Adrenal gland (tissue), 12 donors: ENCODE measurements around the gene C2orf69. TPM values are rescaled to one million over a fixed set of nuclear protein-coding genes. Genes with fewer than 3 reads are reported as not detected.

Source experiments
- DNase-seq, 7 donors: peaks; one replicate each; pipeline ENCODE4 v3.0.0-alpha.2; 2019 to 2020
- H3K27ac ChIP-seq, 5 donors: fragments of 200-600 bp; sonication (generic) in 4 of 5; 1 replicate in 3 of 5; 2 replicates in 2 of 5; pipeline versions ENCODE4 v1.5.1 to v1.8.0; 2016 to 2020; ENCODE audit warnings: mild to moderate bottlenecking in 1 of 5
- H3K27me3 ChIP-seq: fragments of 200-600 bp; 2 replicates; pipeline ENCODE4 v1.8.0; 2021
- H3K36me3 ChIP-seq, 2 donors: fragments of 200-600 bp; replicated peaks in 1 of 2; 1 replicate in 1 of 2; 2 replicates in 1 of 2; pipeline versions ENCODE4 v1.5.1 to v1.8.0; 2018 to 2022
- H3K4me1 ChIP-seq, 2 donors: fragments of 200-600 bp; replicated peaks in 1 of 2; 1 replicate in 1 of 2; 2 replicates in 1 of 2; pipeline versions ENCODE4 v1.5.1 to v1.8.0; 2018 to 2021
- H3K4me3 ChIP-seq, 4 donors: fragments of 200-600 bp; sonication (generic) in 3 of 4; one replicate each; pipeline ENCODE4 v1.5.1; 2016 to 2018
- H3K9me3 ChIP-seq, 3 donors: fragments of 200-600 bp; sonication (generic) in 1 of 3; replicated peaks in 1 of 3; 1 replicate in 2 of 3; 2 replicates in 1 of 3; pipeline versions ENCODE4 v1.5.1 to v1.8.0; 2016 to 2021
- POLR2A ChIP-seq, 2 donors: fragments of 450-650 bp; IDR thresholded peaks; one replicate each; pipeline ENCODE4 v1.6.1; 2017; ENCODE audit warnings: antibody characterized with exemption in 2 of 2, mild to moderate bottlenecking in 2 of 2, moderate library complexity in 1 of 2
- WGBS, 4 donors: extraction: QIAGEN DNeasy Blood & Tissue Kit in 2 of 4; methylation state at CpG; one replicate each; pipeline versions ENCODE4 v1.1.5 to v1.1.7; 2013 to 2017; 5-methylcytosine and 5-hydroxymethylcytosine counted together
- intact Hi-C, 2 donors: fragments of 100-400 bp; cut with DNase I; formaldehyde crosslinking; loops; one replicate each; pipeline versions ENCODE4 v1.14.1 to v1.15.0; 2022 to 2023
- polyA plus RNA-seq, 3 donors: library from polyadenylated mRNA; stranded (reverse); fragments of 200-250 nt in 2 of 3; fragments of 350-450 nt in 1 of 3; fragmentation: Illumina TruSeq in 1 of 3; extraction: RNeasy Lipid Tissue Mini Kit (QIAGEN cat#74804) in 1 of 3; gene quantifications; one replicate each; pipeline ENCODE4 v1.2.3, GENCODE V29; 2013 to 2014
- total RNA-seq, 9 donors: library from RNA; depleted of rRNA in 4 of 9; stranded (reverse); fragments of >200 nt in 4 of 9; fragments of 120-200 nt in 1 of 9; fragmentation: NEBNext Ultra II Directional in 1 of 9; extraction: Animal tissue kit (Norgen Biotek cat#: 25700) in 1 of 9; gene quantifications; one replicate each; pipeline versions ENCODE4 v1.1.0 to v1.2.4, GENCODE V29; 2013 to 2023
- TF ChIP-seq, protein P1 (sequence below), 6 experiments: fragments of 450-650 bp in 4 of 6; fragments of 200-600 bp in 2 of 6; sonication (generic) in 1 of 6; IDR thresholded peaks; 1 replicate in 5 of 6; 2 replicates in 1 of 6; pipeline versions ENCODE4 v1.5.1 to v1.8.0; 2016 to 2021; ENCODE audit warnings: antibody characterized with exemption in 6 of 6, mild to moderate bottlenecking in 2 of 6, moderate library complexity in 1 of 6
- donor health status: healthy with polysubstance abuse.
- donor health status: Bipolar disorder and iron deficiency.
- donor health status: DM: yes; HTN: yes; CAD: no.
- donor health status: DM: no; HTN: no; CAD: no.
- donor health status: DM: no; HTN: no; CAD: no.
- donor health status: DM: yes; HTN: yes; CAD: no.

The C2orf69 gene
- total and polyA plus RNA-seq, 12 donors, result 7.8 to 26.8 (median 19.5) TPM

DNA sequence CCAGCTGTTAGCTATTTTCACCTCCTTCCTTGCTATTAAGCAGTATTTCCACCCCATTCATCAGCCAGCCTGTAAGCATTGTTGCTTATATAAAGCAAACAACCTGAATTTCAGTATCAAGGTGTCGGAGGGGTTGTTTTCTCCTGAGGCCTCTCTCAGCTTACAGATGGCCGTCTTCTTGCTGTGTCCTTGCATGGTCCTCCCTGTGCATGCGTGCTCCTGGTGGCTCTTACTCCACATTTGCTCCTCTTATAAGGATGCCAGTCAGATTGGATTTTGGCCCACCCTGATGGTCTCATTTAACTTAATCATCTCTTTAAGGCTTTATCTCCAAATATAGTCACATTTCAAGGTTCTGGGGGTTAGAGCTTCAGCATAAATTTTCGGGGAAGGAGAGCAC lies 46.9 kb downstream of the C2orf69 start:
- Histone ChIP-seq H3K4me3 (no peak overlapping the region), H3K9me3 (no peaks in the 10 kb centered on the region), H3K4me1 (peaks cover 23 to 35% of the 10 kb centered on the region in 2 donors), H3K27me3 (no peaks in the 10 kb centered on the region), H3K27ac (no peak overlapping the region), H3K36me3 (peaks cover 0 to 35% of the 10 kb centered on the region in 2 donors)
- no peak for DNase-seq
- 73 to 90% (median 85%) methylated on average over 4 of the region's 4 CpGs for WGBS, 4 donors
- intact Hi-C loops, result no loop called here
- TF ChIP-seq, protein P1, sequence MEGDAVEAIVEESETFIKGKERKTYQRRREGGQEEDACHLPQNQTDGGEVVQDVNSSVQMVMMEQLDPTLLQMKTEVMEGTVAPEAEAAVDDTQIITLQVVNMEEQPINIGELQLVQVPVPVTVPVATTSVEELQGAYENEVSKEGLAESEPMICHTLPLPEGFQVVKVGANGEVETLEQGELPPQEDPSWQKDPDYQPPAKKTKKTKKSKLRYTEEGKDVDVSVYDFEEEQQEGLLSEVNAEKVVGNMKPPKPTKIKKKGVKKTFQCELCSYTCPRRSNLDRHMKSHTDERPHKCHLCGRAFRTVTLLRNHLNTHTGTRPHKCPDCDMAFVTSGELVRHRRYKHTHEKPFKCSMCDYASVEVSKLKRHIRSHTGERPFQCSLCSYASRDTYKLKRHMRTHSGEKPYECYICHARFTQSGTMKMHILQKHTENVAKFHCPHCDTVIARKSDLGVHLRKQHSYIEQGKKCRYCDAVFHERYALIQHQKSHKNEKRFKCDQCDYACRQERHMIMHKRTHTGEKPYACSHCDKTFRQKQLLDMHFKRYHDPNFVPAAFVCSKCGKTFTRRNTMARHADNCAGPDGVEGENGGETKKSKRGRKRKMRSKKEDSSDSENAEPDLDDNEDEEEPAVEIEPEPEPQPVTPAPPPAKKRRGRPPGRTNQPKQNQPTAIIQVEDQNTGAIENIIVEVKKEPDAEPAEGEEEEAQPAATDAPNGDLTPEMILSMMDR (IDR thresholded peaks at IDR 0.05), result no peak
- no peak for TF ChIP-seq POLR2A (IDR thresholded peaks at IDR 0.05)

DNA sequence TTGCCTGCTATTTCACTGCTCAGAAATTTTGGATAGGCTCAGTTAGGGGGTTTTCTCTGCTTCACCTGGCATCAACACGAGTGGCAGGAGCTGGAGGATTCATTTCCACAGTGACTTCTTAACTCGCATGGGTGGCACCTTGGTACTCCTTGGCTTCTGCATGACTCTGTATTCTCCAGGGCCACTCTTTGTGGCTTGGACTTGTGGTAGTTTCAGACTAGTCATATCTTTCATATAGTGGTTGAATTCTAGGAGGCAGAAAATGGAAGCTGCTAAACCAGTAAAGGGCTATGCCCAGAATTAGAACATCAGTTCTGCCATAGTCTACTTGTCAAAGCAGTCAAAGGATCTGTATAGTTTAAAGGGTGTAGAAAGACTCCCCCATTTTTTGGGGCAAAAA lies 51.1 kb downstream of the C2orf69 start:
- DNase-seq, result no peak
- 80 to 92% (median 90%) methylated on average over 2 of the region's 2 CpGs for WGBS, 4 donors
- Histone ChIP-seq H3K9me3 (no peaks in the 10 kb centered on the region), H3K4me1 (peaks cover 0 to 7% of the 10 kb centered on the region in 2 donors), H3K36me3 (peaks cover 0 to 49% of the 10 kb centered on the region in 2 donors), H3K27me3 (no peaks in the 10 kb centered on the region), H3K27ac (no peak overlapping the region), H3K4me3 (no peak overlapping the region)
- intact Hi-C loops, result no loop called here
- TF ChIP-seq POLR2A (IDR thresholded peaks at IDR 0.05), result no peak
- TF ChIP-seq, protein P1 (IDR thresholded peaks at IDR 0.05), result no peak

DNA sequence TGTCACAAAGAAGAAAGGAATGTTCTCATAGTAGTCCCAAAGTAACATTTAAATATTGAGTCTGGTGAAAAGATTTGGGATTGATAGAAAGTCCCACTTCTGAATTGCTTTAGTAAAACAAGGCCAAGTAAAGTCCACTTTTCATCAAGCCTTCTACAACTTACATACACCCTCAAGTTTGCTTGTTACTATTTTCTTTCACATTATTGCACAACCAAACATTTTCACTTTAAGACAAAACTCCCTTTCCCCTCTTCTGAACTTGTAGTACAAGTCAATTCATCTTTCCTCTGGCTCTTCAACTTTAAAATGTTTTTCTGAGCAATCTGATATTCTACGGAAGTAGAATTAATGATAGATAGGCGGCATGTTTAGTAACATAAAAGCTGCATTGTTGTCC lies 55.3 kb downstream of the C2orf69 start:
- H3K27me3 ChIP-seq, result no peaks in the 10 kb centered on the region
- peaks cover 0 to 27% of the 10 kb centered on the region in 2 donors for H3K36me3 ChIP-seq
- intact Hi-C loops, result no loop called here
- TF ChIP-seq, protein P1 (IDR thresholded peaks at IDR 0.05), result no peak
- TF ChIP-seq POLR2A (IDR thresholded peaks at IDR 0.05), result no peak
- no peak overlapping the region for H3K27ac ChIP-seq
- H3K4me1 ChIP-seq, result no peaks in the 10 kb centered on the region
- H3K9me3 ChIP-seq, result no peaks in the 10 kb centered on the region
- no peak overlapping the region for H3K4me3 ChIP-seq
- 77 to 87% (median 81%) methylated on average over 2 of the region's 2 CpGs for WGBS, 4 donors
- DNase-seq, result no peak

DNA sequence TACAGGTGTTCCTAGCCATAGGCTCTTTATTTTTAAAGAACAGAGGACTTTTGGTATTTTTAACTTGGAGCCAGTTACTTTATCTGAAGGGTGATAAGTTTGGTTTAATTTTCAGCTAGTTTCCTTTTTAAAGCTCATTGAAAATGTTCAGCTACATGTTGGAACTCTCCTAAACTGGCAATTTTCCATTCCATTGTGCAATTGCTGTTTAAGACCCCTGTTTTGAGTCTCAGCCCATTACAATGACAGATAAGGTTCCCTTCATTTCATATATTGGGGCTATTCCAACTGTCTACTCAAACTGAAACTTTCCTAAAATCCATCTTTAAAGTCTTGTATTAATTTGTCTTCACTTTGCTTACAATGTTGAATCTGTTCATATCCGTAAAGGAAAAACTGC lies 55.9 kb downstream of the C2orf69 start:
- no peak for DNase-seq
- no peaks in the 10 kb centered on the region for H3K4me1 ChIP-seq
- peaks cover 0 to 21% of the 10 kb centered on the region in 2 donors for H3K36me3 ChIP-seq
- H3K4me3 ChIP-seq, result no peak overlapping the region
- intact Hi-C loops, result no loop called here
- H3K27me3 ChIP-seq, result no peaks in the 10 kb centered on the region
- H3K9me3 ChIP-seq, result no peaks in the 10 kb centered on the region
- WGBS, 4 donors, result 95 to 98% (median 97%) methylated on average over 1 of the region's 1 CpG
- TF ChIP-seq POLR2A (IDR thresholded peaks at IDR 0.05), result no peak
- TF ChIP-seq, protein P1 (IDR thresholded peaks at IDR 0.05), result no peak
- no peak overlapping the region for H3K27ac ChIP-seq
